ENCODE data around the gene LRRC75B. TPM values are rescaled to one million over a fixed set of nuclear protein-coding genes. Genes with fewer than 3 reads are reported as not detected.
A peak's percentile ranks its signal among the peaks of the same experiment; 100 is the strongest.

The LRRC75B gene
- total and polyA plus RNA-seq, 2 of the 8 experiments (the other 6 are each of a cell fraction or from before 2014, with no cell fraction given) = 12.2 to 26.6 TPM

DNA sequence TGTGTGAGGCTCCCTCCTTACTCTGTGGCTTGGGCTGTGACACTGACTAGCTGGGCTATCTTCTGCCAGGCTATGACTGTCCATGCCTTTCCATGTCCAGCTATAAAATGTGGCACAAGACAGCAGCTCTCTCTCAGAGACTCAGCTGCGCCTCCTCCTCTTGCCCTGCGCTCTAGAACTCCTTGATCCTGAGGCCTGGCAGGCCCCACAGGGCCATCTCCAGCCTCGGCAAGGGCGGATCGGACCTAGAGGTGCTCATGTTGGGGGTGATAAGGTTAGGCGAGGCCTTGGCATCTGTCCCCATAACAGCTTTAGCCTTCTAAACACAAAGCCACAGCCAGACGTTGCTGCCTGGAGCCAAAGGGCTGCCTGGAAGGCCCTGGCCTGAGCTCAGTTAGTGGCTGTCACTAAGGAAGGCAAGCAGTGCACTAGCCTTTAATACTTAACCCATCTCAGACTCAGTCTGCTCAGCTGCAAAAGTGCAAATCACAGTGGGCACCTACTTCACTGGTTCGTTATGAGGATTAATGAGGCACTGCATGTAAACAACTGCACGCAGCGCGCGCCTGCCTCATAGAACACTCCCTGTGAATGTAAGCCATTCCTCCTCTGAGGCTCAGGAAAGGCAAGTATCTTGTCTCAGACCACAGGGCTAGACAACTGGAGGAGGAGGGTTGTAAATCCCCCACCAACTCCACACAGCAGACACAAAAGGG lies 39.1 kb downstream of the LRRC75B start:
- no peaks in the 10 kb centered on the region; a peak in 1 of 7 replicates for H3K27me3 ChIP-seq (replicated peaks in 1 of 4; ENCODE audit: control insufficient read depth in 3 of 4, extremely low read depth in 1 of 4, insufficient read depth in 3 of 4, low read length in 3 of 4)
- peaks cover 17% of the 10 kb centered on the region for H3K23me2 ChIP-seq (ENCODE audit: low read depth, low read length)
- H4K91ac ChIP-seq (replicated peaks; ENCODE audit: insufficient read length, low read length) = no peak overlapping the region
- ChIA-PET POLR2A (ENCODE audit: partially characterized antibody) (interaction anchor here (0.9 to 5.4 kb wide), 10 partner anchors 8 to 283 kb away, joined by 3 to 91 read pairs (median 5); partner anchors contain the start of gene SPECC1L), CTCF (ENCODE audit: partially characterized antibody) (interaction anchor here (0.9 to 1.3 kb wide), 3 partner anchors 16 to 131 kb away, joined by 3 to 6 read pairs (median 3); no protein-coding TSS in a partner anchor)
- H3K18ac ChIP-seq (ENCODE audit: extremely low read depth, low read length) = no peak overlapping the region
- no peak overlapping the region for H2BK120ac ChIP-seq (replicated peaks; ENCODE audit: low read depth, low read length)
- H3K4me3 ChIP-seq (ENCODE audit: extremely low read depth in 1 of 4, insufficient read depth in 2 of 4, low read depth in 3 of 4, low read length in 4 of 4) = peak overlapping the region; percentile 75 to 96 (median 95); a peak in 7 of 8 replicates
- H3K23ac ChIP-seq (ENCODE audit: insufficient read length) = no peak overlapping the region
- H3K56ac ChIP-seq (replicated peaks; ENCODE audit: insufficient read length, low read depth, low read length) = no peak overlapping the region
- DNase-seq (ENCODE audit: low read depth in 1 of 2, low spot score in 2 of 2) (no peak), FAIRE-seq (no peak)
- H3K79me1 ChIP-seq (ENCODE audit: low read depth, low read length) = peaks cover 26% of the 10 kb centered on the region
- H3K14ac ChIP-seq (ENCODE audit: insufficient read length) = no peak overlapping the region
- no peak overlapping the region for H2BK15ac ChIP-seq (ENCODE audit: low read length)
- TF ChIP-seq SP2 (IDR thresholded peaks at IDR 0.05; ENCODE audit: low read length) (no peak), POLR2AphosphoS5 (IDR thresholded peaks at IDR 0.05; ENCODE audit: low read depth, low read length) (peak; percentile 8; the same call in 1 of the 2 replicates), BACH1 (IDR thresholded peaks at IDR 0.05; ENCODE audit: low read length) (no peak)
- TF ChIP-seq, protein P1, sequence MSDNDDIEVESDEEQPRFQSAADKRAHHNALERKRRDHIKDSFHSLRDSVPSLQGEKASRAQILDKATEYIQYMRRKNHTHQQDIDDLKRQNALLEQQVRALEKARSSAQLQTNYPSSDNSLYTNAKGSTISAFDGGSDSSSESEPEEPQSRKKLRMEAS (IDR thresholded peaks at IDR 0.05) = no peak
- H4K20me1 ChIP-seq (replicated peaks in 1 of 2; ENCODE audit: control insufficient read depth in 1 of 2, insufficient read depth in 2 of 2, low read length in 2 of 2) = peaks cover 10 to 29% of the 10 kb centered on the region in 2 experiments
- no peak overlapping the region for H4K8ac ChIP-seq (ENCODE audit: extremely low read depth, insufficient read depth, low read length)
- H2BK20ac ChIP-seq (ENCODE audit: low read length) = no peak overlapping the region
- H2AK5ac ChIP-seq (ENCODE audit: low read depth, low read length) = peak overlapping the region; percentile 33; the same call in 1 of the 2 replicates
- peak overlapping the region; percentile 84 to 90 for H3K4me2 ChIP-seq (ENCODE audit: insufficient read depth in 1 of 2, low read depth in 2 of 2, low read length in 2 of 2)
- H3K9me3 ChIP-seq (ENCODE audit: insufficient read depth in 2 of 2, low read depth in 1 of 2, low read length in 1 of 2) = no peaks in the 10 kb centered on the region
- H2AFZ ChIP-seq (ENCODE audit: low read length) = no peak overlapping the region
- H3K4me1 ChIP-seq (replicated peaks in 1 of 4; ENCODE audit: control insufficient read depth in 3 of 4, insufficient read depth in 4 of 4, low read length in 3 of 4) = peaks cover 0 to 16% (median 3%) of the 10 kb centered on the region in 4 experiments; a peak in 6 of 7 replicates
- H2BK12ac ChIP-seq (ENCODE audit: low read depth, low read length) = no peak overlapping the region
- 0 out of 2 replicates have a peak overlapping the region, but pooled peaks have one; percentile 29 for H2BK5ac ChIP-seq (ENCODE audit: low read depth, low read length)
- peaks cover 32 to 78% of the 10 kb centered on the region in 2 experiments for H3K79me2 ChIP-seq (ENCODE audit: control insufficient read depth in 1 of 2, insufficient read depth in 2 of 2, low read length in 2 of 2)
- H3K4ac ChIP-seq (replicated peaks; ENCODE audit: insufficient read length, low read depth, low read length) = no peak overlapping the region
- H3K27ac ChIP-seq (ENCODE audit: low read depth, low read length) = no peak overlapping the region
- H3K36me3 ChIP-seq (ENCODE audit: control insufficient read depth in 2 of 4, insufficient read depth in 4 of 4, low read length in 3 of 4) = peaks cover 2 to 16% (median 13%) of the 10 kb centered on the region in 4 experiments; a peak in 7 of 8 replicates
- H4K5ac ChIP-seq (ENCODE audit: insufficient read length, low read depth, low read length) = no peak overlapping the region
- peak overlapping the region; percentile 76 to 93 (median 80) for H3K9ac ChIP-seq (replicated peaks in 1 of 4; ENCODE audit: extremely low read depth in 1 of 4, low read depth in 3 of 4, low read length in 3 of 4)
- WGBS, 2 experiments (ENCODE audit: extremely low coverage in 1 of 2, insufficient coverage in 1 of 2, insufficient read length in 1 of 2, insufficient replicate concordance in 2 of 2, low coverage in 1 of 2, low lambda C conversion rate in 2 of 2, missing lambda C conversion rate in 1 of 2) = 92% methylated on average over 11 of the region's 12 CpGs; no CpG with 5 or more reads in 1 of the 2 experiments
